HG03159 (cell line): ENCODE data around the gene NRXN3.

Experiments used
- ATAC-seq: cut with Tn5 transposase; IDR thresholded peaks from one replicate; pipeline ENCODE4 v1.9.1; 2021; ENCODE audit warnings: mild to moderate bottlenecking, moderate library complexity; ENCODE audit not compliant: unreplicated experiment

The NRXN3 gene

DNA sequence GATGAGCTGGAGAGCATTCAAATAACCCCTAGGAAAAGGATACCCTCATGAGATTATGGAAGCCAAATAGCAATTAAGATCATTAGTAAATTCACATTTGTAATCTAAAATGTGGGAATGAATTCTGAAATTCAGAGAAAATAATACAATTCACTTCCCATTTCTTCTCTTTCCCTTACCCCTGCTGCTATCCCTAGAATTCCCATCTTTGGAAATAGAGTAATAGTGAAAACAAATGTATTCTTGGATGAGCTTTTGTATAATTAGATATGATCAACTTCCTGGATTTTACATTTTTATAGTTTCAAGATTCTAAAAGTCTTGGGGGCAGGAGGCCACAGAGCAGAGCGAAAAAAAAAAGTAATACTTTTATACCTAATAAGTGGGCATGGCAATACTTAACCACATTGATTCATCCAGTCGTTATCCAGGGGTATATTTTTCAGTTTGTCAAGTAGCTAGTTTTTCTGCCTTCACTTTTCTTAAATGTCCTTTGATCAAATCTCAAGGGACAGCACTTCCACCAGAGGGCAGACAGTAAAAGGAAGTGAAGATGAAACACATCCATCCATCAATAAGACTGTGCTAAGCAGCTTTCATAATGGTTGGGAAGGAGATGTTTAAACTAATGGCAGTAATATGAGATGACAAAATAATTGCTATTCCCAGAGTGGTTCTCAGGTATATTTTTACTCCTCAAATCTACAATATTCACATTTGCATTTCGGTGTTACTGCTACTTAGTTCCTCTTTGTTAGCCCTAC, 1639.9 kb downstream of the NRXN3 start:
- no peak for ATAC-seq

GRCh38 chr14:79820866-79821535, 1650.8 kb downstream of the NRXN3 start:
- no peak for ATAC-seq

DNA sequence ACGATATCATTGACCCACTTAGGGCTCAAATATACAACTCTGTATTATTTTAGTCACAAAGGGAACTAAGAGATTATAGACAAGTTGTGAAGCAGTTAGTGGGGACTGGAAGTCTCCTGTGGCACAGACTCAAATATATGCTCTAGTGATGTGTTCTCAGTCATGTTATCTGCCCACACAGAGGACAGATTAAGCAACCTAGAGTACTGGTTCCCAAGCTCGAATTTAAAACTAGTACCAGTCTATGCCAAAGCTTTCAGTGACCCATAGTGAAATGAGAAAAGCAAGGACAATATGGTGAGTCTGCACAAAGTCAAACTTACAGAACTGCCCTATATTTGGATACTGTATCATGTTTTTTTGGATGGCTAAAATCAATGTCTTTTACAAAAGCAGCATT, 1651.9 kb downstream of the NRXN3 start:
- no peak for ATAC-seq

- ATAC-seq, result no peak
These were observed 1654.9 kb downstream of the NRXN3 start for GRCh38 chr14:79825046-79825521.

- ATAC-seq, result no peak
These were observed 1656.2 kb downstream of the NRXN3 start for GRCh38 chr14:79826362-79826761.

DNA sequence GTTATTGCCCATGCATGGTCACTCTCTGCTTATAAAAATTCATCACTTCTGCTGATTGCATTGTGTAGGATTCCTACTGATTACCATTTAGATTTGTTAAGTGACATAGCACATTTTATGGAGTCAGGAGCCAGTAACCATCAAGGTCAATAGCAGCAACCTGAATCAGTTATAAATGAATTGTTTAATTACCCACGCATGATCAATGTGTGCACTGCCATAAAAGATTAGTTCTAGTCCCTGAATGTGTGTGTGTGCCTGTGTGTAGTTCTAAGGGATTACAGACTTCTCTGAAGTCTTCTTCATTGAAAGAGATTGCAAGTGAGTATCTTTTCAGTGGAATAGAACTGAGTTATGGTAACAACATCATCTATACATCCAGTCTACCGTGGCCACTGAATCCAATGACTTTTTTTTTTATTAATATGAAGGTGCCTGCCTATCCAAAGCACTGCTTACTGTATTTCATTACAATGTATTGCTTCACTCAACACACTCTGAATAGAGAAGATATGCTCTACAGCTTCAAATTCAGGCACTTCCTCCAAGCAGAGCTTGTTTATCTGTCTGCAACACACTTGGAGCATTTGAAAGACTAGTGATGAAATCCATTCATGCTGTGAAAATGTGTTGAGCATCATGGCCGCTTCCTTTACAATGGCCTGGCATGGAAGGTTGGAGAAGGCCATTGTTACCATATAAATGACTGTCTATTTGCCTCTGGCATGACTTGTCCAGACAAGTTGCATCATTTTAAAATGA, 1659.4 kb downstream of the NRXN3 start:
- ATAC-seq, result no peak

GRCh38 chr14:79831195-79831892, 1661.2 kb downstream of the NRXN3 start:
- no peak for ATAC-seq

DNA sequence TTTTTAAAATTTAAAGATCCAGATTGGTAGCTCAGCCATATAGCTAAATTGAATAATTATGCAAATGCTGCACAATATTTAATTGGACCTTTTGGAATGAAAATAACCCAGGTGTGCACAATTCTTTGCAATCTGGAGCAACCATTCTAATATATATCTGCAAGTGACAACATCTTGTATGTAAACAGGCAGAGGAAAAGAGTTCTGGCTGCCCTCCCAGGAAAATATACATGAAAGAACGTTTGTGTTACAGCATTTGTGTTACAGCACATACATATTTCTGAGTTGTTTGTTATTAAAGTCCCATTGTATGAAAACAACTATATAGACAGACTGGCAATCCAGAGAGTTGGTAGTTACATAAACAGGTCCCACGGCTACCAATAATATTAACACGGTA, 1663.6 kb downstream of the NRXN3 start:
- ATAC-seq, result no peak

- ATAC-seq, result no peak
These were observed 1664.7 kb downstream of the NRXN3 start for GRCh38 chr14:79834868-79835267.

DNA sequence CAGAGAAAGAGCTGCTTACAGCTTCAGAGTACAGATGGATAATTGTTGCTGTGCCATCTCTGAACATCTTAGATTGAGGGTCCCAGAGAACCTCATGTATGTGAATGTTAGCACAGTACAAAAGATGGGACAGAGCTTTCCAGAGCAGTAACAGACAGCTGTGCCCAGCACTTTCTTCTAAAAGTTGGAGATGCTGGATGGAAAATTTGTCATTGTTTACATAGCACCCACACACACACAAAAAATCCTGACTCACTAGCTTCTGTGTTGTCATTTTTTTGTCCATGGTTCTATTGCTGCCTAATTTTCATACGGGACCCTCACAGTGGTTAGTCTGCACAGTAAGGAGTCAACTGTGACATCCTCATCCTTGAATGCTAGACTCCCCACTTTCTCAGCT, 1666.4 kb downstream of the NRXN3 start:
- no peak for ATAC-seq

- no peak for ATAC-seq
These were observed 1667.5 kb downstream of the NRXN3 start for GRCh38 chr14:79837699-79838098.

- ATAC-seq, result no peak
These were observed 1669.9 kb downstream of the NRXN3 start for GRCh38 chr14:79840103-79840502.

- ATAC-seq, result no peak
These were observed 1670.7 kb downstream of the NRXN3 start for GRCh38 chr14:79840831-79841230.

- ATAC-seq, result no peak
These were observed 1671.3 kb downstream of the NRXN3 start for GRCh38 chr14:79841433-79841832.

- ATAC-seq, result no peak
These were observed 1672.1 kb downstream of the NRXN3 start for GRCh38 chr14:79842270-79842669.

- no peak for ATAC-seq
These were observed 1683.0 kb downstream of the NRXN3 start for GRCh38 chr14:79852950-79853744.

DNA sequence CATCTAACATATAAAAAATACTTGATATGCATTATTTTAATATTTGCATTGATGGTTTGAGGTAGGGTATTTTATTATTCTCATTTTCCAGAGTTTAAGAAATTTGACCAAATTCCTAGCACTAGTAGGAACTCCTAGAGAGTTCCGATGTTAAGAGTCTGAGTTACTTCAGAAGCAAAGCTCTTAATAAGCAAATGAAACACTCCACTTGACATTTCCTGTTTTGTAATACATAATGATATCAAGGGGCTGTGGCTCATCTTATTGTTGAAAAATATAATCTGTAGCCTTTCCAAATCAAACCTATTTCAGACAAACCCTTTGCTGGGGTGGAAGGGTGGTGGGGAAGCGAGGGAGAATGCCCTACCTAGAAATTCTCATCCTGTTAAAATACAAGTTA, 1685.6 kb downstream of the NRXN3 start:
- ATAC-seq, result no peak

- no peak for ATAC-seq
These were observed 1686.2 kb downstream of the NRXN3 start for GRCh38 chr14:79856381-79856780.

DNA sequence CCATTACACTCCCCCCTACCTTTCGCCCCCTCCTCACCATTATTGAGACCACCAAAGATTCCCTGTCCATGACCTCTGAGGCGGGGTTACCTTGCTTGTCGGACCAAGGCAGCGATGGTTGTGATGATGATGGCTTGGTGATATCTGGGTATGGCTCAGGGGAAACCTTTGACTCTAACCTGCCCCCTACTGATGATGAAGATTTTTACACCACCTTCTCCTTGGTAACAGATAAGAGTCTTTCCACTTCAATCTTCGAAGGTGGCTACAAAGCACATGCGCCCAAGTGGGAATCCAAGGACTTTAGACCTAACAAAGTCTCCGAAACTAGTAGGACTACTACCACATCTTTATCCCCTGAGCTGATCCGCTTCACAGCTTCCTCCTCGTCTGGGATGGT, 1690.9 kb downstream of the NRXN3 start:
- no peak for ATAC-seq

- ATAC-seq, result no peak
These were observed 1691.9 kb downstream of the NRXN3 start for GRCh38 chr14:79862045-79862444.
